Middle frontal gyrus (tissue), 1 donor: Measurements from ENCODE around the gene GPR37L1.
A peak's percentile ranks its signal among the peaks of the same experiment; 100 is the strongest.

Experiments used
- DNase-seq: peaks from one replicate; pipeline ENCODE4 v3.0.0-alpha.2; 2015; ENCODE audit warnings: low spot score; ENCODE audit errors: extremely low spot score

GPR37L1 gene, protein sequence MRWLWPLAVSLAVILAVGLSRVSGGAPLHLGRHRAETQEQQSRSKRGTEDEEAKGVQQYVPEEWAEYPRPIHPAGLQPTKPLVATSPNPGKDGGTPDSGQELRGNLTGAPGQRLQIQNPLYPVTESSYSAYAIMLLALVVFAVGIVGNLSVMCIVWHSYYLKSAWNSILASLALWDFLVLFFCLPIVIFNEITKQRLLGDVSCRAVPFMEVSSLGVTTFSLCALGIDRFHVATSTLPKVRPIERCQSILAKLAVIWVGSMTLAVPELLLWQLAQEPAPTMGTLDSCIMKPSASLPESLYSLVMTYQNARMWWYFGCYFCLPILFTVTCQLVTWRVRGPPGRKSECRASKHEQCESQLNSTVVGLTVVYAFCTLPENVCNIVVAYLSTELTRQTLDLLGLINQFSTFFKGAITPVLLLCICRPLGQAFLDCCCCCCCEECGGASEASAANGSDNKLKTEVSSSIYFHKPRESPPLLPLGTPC

GRCh38 chr1:202122639-202123335 is at the start of gene GPR37L1:
GPR37L1 (plus strand) TSS chr1:202122917; CDS start chr1:202122964, 47 bp downstream.
- peak; percentile 70 for DNase-seq

- DNase-seq, result no peak
Observed at GRCh38 chr1:202073206-202073605, 49.5 kb upstream of the GPR37L1 start.

DNA sequence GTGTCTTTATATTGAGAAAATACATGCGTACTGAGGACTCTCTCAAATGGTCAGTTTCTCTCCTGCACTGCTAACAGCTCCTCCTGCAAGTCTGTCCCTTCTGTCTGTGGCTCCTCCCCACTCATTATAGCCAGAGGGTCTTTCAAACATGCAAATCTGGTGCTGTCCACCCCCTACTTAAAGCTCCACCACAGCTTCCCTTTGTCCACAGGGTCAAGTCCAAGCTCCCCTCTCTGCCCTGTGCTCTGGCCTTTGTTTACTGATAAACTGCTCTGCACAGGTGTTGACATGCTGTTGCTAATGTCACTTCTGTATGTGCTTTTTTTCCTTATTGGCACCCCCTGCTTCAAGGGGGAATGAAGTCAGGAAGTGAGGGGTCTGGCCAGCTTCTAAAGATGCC is 47.7 kb upstream of the GPR37L1 start:
- no peak for DNase-seq

- DNase-seq, result no peak
Observed at GRCh38 chr1:202075389-202075788, 47.3 kb upstream of the GPR37L1 start.

GRCh38 chr1:202076050-202076511 is 46.6 kb upstream of the GPR37L1 start:
- DNase-seq, result no peak

DNA sequence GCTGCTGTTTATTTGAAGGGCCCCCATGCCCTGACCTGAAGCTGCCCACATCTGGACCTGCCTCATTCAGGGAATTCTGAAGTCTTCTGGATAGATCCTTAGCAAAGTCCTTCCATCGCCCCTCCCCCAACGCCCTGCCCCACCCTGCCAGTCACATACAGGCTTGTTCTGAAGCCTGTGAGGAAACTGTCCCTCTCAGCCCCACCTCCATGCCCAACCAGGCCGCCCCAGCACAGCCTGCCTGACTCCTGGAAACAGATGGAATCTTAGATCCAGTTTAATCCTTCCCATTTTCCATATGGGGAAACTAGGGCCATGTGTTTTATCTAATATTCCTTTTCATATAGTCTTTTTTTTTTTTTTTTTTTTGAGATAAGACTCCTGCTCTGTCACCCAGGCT is 44.5 kb upstream of the GPR37L1 start:
- no peak for DNase-seq

- DNase-seq, result no peak
Observed at GRCh38 chr1:202081992-202082391, 40.7 kb upstream of the GPR37L1 start.

- DNase-seq, result peak; percentile 77
Observed at GRCh38 chr1:202084791-202085681, 37.7 kb upstream of the GPR37L1 start.

- peak; percentile 19 for DNase-seq
Observed at GRCh38 chr1:202085682-202086373, 36.9 kb upstream of the GPR37L1 start.

DNA sequence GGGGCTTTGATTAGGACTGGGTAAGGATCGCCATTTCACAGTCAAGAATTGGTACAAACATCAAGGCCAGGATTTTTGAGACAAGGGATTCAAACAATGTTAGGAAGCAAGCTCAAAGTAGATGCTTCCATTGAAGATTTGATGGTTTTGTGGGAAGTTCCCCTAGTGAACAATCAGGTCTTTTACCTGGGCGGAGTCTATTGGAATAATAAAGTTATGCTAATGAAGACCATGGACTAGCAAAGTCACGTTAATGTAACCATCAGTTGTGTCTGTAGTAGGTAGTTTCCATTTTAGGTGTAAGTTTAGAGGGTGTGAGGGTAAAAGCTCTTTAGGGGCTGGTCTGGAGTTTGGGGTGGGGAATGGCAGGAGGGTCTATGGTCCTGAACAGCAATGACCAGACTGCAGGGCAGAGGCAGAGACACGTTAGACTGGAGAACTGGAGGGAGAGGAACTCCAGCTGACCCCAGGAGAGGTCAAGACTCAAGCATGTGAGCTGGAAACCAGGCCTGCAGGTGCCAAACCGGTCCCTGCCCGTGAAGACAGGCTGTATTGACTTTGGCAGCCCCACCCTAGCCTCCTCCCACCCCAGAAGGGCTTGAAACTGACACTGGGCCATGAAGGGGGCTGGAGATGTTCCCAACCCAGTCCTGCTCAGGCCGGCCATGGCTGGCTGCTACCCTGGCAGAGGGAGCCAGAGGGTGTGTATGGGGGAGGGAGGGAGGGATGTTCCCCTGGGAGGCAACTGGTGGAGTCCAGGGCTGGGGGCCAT is 36.0 kb upstream of the GPR37L1 start:
- no peak for DNase-seq

- DNase-seq, result no peak
Observed at GRCh38 chr1:202088206-202088605, 34.5 kb upstream of the GPR37L1 start.

DNA sequence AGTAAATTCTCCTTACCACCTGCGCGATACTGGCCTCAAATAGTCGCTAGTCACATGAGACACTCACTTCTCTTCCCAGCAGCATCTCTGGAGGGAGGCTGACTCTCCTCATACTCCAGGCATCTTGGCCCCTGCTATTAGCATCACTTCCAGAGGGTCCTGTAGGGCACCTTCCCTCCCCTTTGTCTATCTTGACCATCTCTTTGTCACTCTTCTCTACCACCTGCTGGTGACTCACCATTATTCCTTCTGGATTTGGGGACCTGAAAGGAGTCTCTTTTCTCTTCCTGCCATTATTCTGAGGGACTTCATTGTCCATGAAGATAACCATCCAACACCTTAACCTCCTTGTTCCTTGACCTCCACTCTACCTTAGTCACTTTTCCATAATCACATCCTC is 31.7 kb upstream of the GPR37L1 start:
- no peak for DNase-seq

- DNase-seq, result no peak
Observed at GRCh38 chr1:202093858-202094257, 28.9 kb upstream of the GPR37L1 start.

DNA sequence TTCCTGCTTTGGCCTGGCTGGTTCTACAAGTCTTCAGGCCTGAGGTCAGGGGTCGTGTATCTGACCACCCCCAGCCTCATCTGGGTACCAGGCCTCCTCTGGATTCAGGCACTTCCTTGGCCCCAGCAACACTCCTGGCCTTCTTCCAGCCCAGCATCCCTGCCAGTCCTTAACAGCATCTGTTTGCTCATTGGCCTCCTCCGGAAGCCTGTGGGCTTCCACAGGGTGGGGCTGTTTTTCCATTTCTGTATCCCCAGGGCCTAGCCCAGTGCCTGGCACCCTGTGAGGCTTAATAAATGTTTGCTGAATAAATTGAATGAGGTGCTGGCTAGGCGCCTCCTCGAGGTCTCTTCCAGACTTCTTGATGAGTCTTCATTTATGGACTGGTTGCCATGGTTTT is 21.5 kb upstream of the GPR37L1 start:
- no peak for DNase-seq

GRCh38 chr1:202104073-202104472 is 18.6 kb upstream of the GPR37L1 start:
- no peak for DNase-seq

DNA sequence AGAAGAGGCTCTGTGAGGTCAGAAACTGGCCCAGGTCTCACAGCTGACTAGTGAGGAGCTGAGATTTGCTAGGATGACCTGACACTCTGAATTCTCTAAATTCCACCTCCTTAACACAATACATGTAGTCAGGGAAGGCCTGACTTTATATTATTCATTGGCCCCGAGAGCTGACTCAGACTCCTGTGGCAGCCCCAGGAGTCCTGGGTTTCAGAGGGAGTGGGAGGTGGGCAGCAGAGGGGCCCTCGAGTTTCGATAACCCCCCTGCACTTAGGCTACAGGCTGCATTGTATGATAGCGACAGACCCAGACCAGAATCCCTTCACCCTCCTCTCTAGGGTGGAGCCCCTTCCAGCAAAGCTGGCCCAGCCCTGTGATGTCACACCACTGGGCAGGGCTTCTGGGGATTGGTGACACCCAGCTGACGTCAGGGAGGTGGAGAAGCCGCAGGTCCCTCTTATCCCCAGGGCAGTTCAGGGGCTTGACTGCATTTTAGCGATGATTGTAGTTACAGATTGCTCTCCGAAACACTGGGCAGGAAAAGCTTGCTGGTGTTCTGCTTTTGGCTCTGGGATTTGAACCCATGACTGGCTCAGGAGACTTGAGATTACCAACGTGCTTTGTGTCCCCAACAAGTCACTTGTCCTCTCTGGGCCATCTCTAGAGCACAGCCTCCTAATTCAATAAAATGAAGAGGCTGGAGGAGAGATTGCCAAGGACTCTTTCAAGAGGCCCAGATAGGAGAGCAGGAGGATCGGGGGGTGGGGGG is 17.0 kb upstream of the GPR37L1 start:
- DNase-seq, result no peak

- DNase-seq, result no peak
Observed at GRCh38 chr1:202106340-202107254, 16.1 kb upstream of the GPR37L1 start.

DNA sequence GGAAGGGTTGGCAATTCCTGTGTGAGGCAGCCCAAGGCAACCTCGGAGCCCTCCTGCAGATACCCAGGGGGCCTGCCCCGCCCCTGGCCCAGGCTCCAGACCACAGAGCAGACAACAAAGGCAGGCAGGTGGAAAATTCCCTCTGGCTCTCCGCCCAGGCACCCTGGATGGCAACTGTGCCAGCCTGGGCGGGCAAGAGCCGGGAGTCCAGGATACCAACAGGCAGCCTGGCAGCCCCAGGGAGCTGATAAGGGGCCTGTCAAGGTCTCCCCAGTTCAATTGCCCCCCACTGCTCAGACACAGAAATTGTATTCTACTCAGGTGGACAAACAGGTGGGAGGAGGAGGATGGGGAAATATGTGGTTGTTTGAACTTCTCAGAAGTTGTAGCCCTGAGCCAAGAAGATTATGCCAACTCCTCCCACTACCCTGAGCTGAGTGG is 15.4 kb upstream of the GPR37L1 start:
- no peak for DNase-seq
